Stimulated activated CD8-positive, alpha-beta memory T cell treated with anti-CD3 and anti-CD28 coated beads, Interleukin-7, amount 100 ng/mL, for 4 hours (primary cell): Measurements from ENCODE around the gene STX18.

Source experiments
- DNase-seq, 2 donors: peaks; one replicate each; pipeline ENCODE4 v3.0.0-alpha.2; 2020; ENCODE audit warnings: low read depth in 2 of 2

The STX18 gene

DNA sequence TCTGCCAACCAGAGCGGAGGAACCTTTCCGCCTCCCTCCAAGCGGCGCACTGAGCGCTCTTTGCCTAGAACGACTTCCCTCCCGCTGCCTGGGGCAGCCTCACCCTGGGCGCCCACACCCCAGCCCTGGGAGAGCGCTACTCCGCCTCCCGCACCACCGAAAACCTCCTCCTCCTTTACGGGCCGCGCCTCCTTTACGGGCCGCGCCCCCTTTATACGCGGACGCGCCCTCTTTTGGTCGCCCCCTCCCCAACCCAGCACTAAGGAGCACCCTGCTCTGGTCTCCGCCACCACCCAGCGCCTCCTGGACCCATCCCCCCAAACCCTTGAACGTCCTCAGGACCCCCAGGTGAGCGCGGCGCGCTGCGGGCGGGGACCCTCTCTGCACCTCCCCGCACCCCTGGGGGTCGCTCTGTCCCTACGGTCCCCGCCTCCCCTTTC lies 155.5 kb downstream of the STX18 start:
- no peak for DNase-seq

- DNase-seq = no peak
These were observed 156.0 kb downstream of the STX18 start for GRCh38 chr4:4385729-4386295.

GRCh38 chr4:4384837-4385236 lies 157.0 kb downstream of the STX18 start:
- DNase-seq = no peak

DNA sequence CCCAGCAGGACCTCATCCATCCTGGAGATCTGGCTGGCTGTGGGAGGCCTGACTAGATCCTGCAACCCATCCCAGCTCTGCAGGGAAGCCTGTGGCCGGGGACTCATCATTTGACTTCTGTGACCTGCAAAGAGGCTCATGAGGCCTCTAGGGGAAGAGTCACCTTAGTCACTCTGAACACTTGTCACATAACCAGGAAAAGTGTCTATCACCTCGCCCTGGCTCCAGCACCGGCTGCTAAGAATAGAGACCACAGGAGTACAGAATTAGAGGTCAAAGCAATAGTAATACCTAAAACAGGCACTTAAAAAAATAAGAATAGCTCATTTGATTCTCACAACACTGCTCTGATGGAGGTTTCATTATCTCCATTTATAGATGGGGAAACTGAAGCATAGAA lies 158.8 kb downstream of the STX18 start:
- DNase-seq = no peak

DNA sequence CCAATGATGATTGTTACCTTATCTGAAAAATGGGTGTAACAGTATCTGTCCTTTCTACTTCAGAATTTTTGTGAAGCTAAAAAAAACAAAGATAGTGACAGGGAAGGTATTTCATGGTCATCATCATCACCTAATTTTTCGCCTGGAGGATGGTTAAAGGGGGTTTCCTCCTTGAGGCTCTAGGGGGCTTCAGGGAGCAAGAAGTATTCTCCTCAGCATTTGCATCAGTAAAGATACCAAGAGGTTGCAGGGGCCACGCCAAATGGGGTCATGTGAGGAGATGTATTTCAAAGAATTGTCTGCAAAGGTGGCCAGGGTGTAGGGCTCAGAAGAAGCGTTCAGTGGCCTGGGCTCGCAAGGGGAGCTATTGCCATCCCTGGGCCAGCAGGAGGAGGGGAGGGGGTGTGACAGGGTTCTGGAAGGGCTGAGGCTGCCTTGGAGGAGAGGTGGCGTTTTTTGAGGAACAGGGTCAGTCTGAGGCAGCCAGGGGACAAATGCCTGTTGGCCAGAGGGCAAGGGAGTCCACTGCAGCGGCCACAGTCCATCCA lies 162.2 kb downstream of the STX18 start:
- DNase-seq = no peak

DNA sequence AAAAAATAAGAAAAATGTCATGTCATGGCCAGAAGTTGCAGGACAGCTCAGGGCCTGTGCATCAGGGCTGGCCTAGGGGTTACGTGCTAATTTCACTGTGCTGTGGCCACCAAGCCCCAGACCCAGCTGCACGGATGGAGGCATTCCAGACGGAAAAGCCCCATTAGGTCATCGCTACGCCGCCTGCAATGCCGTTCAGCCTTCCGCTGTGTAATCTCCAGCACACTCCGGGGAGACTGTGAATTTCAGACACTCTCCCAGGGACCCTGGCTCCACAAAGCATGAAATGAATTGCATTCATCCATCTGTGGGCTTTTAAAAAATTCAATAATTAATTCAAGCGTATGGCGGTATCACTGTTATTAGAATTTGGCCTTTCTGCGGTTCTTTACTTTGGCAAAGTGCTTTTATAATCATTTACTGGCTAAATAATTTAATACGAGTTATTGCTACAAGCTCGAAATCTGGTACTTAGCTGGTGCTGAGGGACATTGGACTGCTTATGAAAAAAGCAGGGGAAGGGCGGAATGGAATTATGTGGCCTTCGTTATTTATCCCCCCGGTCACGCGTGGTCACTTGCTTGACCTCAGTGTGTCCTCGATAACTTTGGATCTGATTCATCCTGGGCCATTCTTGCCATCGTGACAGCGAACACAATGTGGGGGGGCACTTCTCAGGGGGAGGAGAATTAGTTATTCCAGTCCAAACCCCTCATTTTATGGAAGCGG lies 164.0 kb downstream of the STX18 start:
- DNase-seq = no peak

DNA sequence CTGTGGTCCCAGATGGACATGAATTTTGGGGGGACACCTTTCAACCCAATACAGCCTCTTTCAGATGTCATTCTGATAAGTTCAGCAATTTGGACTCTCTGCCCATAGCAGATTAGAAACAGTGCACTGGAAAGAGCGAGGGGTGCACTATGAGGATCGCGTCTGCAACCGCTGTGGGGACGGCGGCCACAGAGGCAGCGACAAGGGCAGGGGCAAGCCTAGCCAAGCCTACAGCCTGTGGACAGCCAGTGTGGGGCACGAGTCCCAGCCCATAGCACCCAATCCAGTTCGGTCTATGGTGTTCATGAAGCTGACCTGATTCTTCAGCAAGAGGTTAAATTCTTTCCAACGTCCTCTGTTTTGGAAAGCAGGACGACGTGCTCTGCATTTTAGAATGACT lies 164.7 kb downstream of the STX18 start:
- no peak for DNase-seq

GRCh38 chr4:4376074-4376473 lies 165.8 kb downstream of the STX18 start:
- DNase-seq = no peak

DNA sequence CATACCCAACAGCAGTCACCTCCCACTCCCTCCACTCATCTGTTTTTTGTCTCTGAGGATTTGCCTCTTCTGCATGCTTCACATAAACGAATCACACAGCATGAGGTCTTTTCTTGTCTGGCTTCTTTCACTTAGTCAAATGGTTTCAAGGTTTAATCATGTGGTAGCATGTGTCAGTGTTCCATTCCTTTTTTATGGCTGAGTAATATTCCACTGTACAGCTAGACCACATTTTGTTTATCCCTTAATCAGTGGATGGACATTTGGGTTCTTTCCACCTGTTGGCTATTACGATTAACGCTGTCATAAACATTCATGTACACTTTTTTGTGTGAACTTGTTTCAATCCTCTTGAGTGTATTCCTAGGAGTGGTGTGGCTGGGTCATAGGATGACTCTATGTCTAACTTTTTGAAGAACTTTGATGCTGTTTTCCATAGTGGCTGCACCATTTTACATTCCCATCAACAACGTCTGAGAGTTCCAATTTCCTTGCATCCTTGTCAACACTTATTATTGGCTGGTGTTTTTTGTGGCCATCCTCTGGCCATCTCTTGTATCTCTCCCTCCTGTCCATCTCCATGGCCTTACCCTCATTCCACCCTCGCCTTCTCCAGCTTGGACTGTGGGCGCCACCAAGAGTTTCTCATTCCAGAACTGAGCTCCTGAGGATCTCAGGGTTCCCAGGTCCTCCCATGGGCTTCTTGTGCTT lies 167.3 kb downstream of the STX18 start:
- no peak for DNase-seq
